Sigmoid colon (tissue), 7 donors: ENCODE measurements around the gene ST7L. TPM values are rescaled to one million over a fixed set of nuclear protein-coding genes. Genes with fewer than 3 reads are reported as not detected.

ENCODE experiments used
- DNase-seq: peaks from one replicate; pipeline ENCODE4 v3.0.0-alpha.2; 2019
- H3K27ac ChIP-seq, 4 donors: fragments of 200-600 bp; sonication (generic); one replicate each; pipeline ENCODE4 v1.5.1; 2016 to 2019; ENCODE audit warnings: mild to moderate bottlenecking in 1 of 4
- H3K27me3 ChIP-seq, 3 donors: fragments of 200-600 bp; sonication (generic); one replicate each; pipeline ENCODE4 v1.5.1; 2019; ENCODE audit warnings: mild to moderate bottlenecking in 1 of 3
- H3K36me3 ChIP-seq, 4 donors: fragments of 200-600 bp; sonication (generic); one replicate each; pipeline ENCODE4 v1.5.1; 2016 to 2019
- H3K4me1 ChIP-seq, 4 donors: fragments of 200-600 bp; sonication (generic); one replicate each; pipeline ENCODE4 v1.5.1; 2017 to 2019
- H3K4me3 ChIP-seq, 4 donors: fragments of 200-600 bp; sonication (generic); one replicate each; pipeline ENCODE4 v1.5.1; 2017 to 2019; ENCODE audit warnings: mild to moderate bottlenecking in 2 of 4, moderate library complexity in 1 of 4
- H3K9me3 ChIP-seq, 4 donors: fragments of 200-600 bp in 3 of 4; sonication (generic) in 3 of 4; one replicate each; pipeline versions ENCODE4 v1.5.1 to v1.6.1; 2013 to 2019
- EP300 ChIP-seq, 4 donors: sonication (generic); formaldehyde crosslinking; IDR thresholded peaks; one replicate each; pipeline ENCODE4 v1.6.1; 2017; ENCODE audit warnings: antibody characterized with exemption in 4 of 4
- POLR2A ChIP-seq, 2 donors: fragments of 450-650 bp; IDR thresholded peaks; one replicate each; pipeline ENCODE4 v1.6.1; 2016; ENCODE audit warnings: antibody characterized with exemption in 2 of 2, mild to moderate bottlenecking in 2 of 2, moderate library complexity in 2 of 2
- POLR2AphosphoS5 ChIP-seq, 4 donors: sonication (generic); formaldehyde crosslinking; IDR thresholded peaks; one replicate each; pipeline ENCODE4 v1.6.1; 2017; ENCODE audit warnings: antibody characterized with exemption in 4 of 4
- WGBS, 2 donors: extraction: QIAGEN DNeasy Blood & Tissue Kit; methylation state at CpG; one replicate each; pipeline ENCODE4 v1.1.7; 2013; 5-methylcytosine and 5-hydroxymethylcytosine counted together
- intact Hi-C: fragments of 100-400 bp; cut with DNase I; formaldehyde crosslinking; loops from one replicate; pipeline ENCODE4 v1.15.1; 2023
- polyA plus RNA-seq, 3 donors: library from polyadenylated mRNA; stranded (reverse); fragments of 200-250 nt; gene quantifications; one replicate each; pipeline ENCODE4 v1.2.3, GENCODE V29; 2013
- total RNA-seq, 4 donors: library from RNA; depleted of rRNA; stranded (reverse); fragments of >200 nt; gene quantifications; one replicate each; pipeline ENCODE4 v1.1.0, GENCODE V29; 2016
- TF ChIP-seq, protein P1 (sequence below), 4 experiments: fragments of 450-650 bp in 3 of 4; fragments of 200-600 bp in 1 of 4; IDR thresholded peaks; one replicate each; pipeline ENCODE4 v1.5.1; 2016 to 2019; ENCODE audit warnings: antibody characterized with exemption in 4 of 4, mild to moderate bottlenecking in 3 of 4, moderate library complexity in 2 of 4
- donor health status: healthy with polysubstance abuse.
- donor health status: Bipolar disorder and iron deficiency.
- donor health status: healthy.

ST7L gene
- total and polyA plus RNA-seq, 7 donors, result 1.8 to 68.0 (median 22.7) TPM

DNA sequence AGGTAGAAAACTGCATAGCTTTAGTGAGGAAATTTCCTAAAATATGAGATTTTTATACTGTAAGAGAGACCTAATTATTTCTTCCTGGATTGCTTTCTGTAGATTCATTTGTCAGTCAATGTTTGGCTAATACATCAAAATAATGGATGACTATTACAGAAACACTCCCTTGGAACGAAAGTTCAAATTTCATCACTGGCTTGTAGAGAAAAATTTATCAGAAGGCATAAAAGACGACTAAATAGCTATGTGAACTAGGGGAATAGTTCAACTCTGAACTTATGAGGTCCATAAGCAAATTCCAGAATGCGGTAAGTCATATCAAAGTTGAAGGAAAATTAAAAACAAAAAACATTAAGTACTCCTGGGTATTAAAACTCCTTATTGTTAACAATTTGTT lies 74.2 kb downstream of the ST7L start:
- Histone ChIP-seq H3K4me1 (peaks cover 0 to 10% (median 7%) of the 10 kb centered on the region in 4 donors), H3K9me3 (no peaks in the 10 kb centered on the region), H3K27ac (peak overlapping the region in 3 of 4 donors; percentile 55 to 73 (median 66)), H3K27me3 (no peaks in the 10 kb centered on the region), H3K36me3 (peaks cover 0 to 33% (median 2%) of the 10 kb centered on the region in 4 donors), H3K4me3 (no peak overlapping the region)
- no peak for TF ChIP-seq EP300 (IDR thresholded peaks at IDR 0.05)
- no peak for TF ChIP-seq POLR2A (IDR thresholded peaks at IDR 0.05)
- TF ChIP-seq, protein P1, sequence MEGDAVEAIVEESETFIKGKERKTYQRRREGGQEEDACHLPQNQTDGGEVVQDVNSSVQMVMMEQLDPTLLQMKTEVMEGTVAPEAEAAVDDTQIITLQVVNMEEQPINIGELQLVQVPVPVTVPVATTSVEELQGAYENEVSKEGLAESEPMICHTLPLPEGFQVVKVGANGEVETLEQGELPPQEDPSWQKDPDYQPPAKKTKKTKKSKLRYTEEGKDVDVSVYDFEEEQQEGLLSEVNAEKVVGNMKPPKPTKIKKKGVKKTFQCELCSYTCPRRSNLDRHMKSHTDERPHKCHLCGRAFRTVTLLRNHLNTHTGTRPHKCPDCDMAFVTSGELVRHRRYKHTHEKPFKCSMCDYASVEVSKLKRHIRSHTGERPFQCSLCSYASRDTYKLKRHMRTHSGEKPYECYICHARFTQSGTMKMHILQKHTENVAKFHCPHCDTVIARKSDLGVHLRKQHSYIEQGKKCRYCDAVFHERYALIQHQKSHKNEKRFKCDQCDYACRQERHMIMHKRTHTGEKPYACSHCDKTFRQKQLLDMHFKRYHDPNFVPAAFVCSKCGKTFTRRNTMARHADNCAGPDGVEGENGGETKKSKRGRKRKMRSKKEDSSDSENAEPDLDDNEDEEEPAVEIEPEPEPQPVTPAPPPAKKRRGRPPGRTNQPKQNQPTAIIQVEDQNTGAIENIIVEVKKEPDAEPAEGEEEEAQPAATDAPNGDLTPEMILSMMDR (IDR thresholded peaks at IDR 0.05), result no peak
- TF ChIP-seq POLR2AphosphoS5 (IDR thresholded peaks at IDR 0.05), result no peak
- WGBS, 2 donors, result 82 to 86% methylated on average over 3 of the region's 3 CpGs
- DNase-seq, result no peak
- intact Hi-C loops, result no loop called here

DNA sequence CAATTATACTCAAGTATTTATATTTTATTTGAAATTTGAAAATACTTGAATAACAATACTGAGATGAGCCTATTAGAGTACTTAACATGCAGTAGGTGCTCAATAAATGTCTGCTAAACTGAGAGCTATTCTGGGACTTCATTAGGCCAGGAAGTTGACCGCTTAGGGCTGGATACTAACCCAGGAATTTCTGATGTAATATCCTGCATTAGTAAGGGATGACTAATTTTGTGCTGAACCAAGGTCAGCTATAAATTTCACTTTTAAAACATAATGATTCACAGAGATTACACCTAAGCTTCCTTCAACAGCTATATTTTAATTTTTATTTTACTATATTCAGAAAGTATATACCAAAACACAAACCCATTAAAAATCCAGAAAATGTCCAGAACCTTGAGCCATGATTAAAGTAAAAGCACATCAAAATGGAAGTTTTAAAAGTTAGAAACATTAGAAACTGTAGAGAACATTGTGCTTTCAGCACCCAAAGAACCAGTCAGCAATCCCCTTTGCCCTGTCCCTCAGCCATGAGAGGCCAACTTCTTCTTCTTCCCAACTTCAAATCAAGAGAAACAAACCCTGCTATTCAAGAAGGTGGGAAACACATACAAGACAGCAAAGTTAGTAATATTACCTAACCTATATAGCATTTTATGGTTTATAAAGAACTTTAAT lies 74.8 kb downstream of the ST7L start:
- peak overlapping the region in 3 of 4 donors; percentile 55 to 73 (median 66) for H3K27ac ChIP-seq
- H3K9me3 ChIP-seq, result no peaks in the 10 kb centered on the region
- intact Hi-C loops, result no loop called here
- 53 to 66% methylated on average over 1 of the region's 1 CpG for WGBS, 2 donors
- no peaks in the 10 kb centered on the region for H3K27me3 ChIP-seq
- no peak overlapping the region for H3K4me3 ChIP-seq
- DNase-seq, result no peak
- peak in 1 of 4 donors; percentile 28 for TF ChIP-seq EP300 (IDR thresholded peaks at IDR 0.05)
- TF ChIP-seq, protein P1 (IDR thresholded peaks at IDR 0.05), result no peak
- no peak for TF ChIP-seq POLR2A (IDR thresholded peaks at IDR 0.05)
- TF ChIP-seq POLR2AphosphoS5 (IDR thresholded peaks at IDR 0.05), result peak in 1 of 4 donors; percentile 53
- peaks cover 0 to 10% (median 7%) of the 10 kb centered on the region in 4 donors for H3K4me1 ChIP-seq
- H3K36me3 ChIP-seq, result peaks cover 0 to 36% (median 2%) of the 10 kb centered on the region in 4 donors

DNA sequence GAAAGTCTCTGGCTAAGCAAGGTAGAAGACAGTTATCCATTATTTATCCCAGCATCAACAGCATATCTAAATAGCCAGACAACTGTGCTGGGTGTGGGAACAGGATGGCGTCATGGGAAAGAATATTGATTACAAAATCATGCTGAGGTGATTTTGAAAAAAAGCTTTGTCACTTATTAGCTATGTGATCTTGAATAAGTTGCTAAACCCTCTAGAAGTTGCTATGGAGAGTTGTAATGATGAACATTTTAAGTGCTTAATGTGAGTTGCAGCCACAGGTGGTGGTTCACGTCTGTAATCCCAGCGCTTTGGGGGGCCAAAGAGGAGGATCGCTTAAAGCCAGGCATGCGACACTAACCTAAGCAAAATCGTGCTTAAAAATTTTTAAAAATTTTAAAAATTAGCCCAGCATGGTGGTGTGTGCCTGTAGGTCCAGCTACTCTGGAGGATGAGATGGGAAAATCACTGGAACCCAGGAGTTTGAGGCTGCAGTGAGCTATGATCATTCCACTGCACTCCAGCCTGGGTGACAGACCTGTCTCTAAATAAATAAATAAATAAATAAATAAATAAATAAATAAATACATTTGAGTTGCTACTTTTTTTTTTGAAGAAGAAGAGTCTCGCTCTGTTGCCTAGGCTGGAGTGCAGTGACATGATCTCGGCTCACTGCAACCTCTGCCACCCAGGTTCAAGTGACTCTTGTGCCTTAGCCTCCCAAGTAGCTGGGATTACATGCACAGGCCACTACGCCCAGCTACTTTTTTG lies 76.6 kb downstream of the ST7L start:
- no peaks in the 10 kb centered on the region for H3K27me3 ChIP-seq
- 89 to 97% methylated on average over 9 of the region's 9 CpGs for WGBS, 2 donors
- DNase-seq, result no peak
- TF ChIP-seq EP300 (IDR thresholded peaks at IDR 0.05) (no peak), POLR2AphosphoS5 (IDR thresholded peaks at IDR 0.05) (no peak), POLR2A (IDR thresholded peaks at IDR 0.05) (no peak)
- TF ChIP-seq, protein P1 (IDR thresholded peaks at IDR 0.05), result no peak
- peaks cover 0 to 39% (median 5%) of the 10 kb centered on the region in 4 donors for H3K36me3 ChIP-seq
- no peak overlapping the region for H3K4me3 ChIP-seq
- no peak overlapping the region for H3K27ac ChIP-seq
- H3K9me3 ChIP-seq, result no peaks in the 10 kb centered on the region
- H3K4me1 ChIP-seq, result peaks cover 0 to 10% (median 7%) of the 10 kb centered on the region in 4 donors
- intact Hi-C loops, result no loop called here

DNA sequence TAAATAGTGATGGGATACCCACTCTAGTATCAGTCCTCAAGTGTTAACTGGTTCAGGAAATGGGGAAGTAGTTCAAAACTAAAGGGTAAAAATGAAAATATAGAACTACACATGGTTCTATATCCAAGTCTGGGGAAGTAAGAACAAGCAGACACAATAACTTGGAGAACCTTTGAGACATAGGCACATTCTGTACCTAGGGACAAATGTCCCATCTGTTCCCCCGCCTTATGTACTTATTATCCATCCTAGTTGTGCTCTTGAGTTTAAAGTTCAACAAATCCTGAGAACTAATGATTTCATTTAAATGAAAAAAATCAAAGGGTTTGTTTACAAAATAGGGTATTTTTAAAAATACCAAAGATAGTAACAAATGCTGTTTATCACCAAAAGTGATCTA lies 77.6 kb downstream of the ST7L start:
- peaks cover 0 to 39% (median 7%) of the 10 kb centered on the region in 4 donors for H3K36me3 ChIP-seq
- WGBS, 2 donors, result 71 to 92% methylated on average over 1 of the region's 1 CpG
- H3K27ac ChIP-seq, result no peak overlapping the region
- DNase-seq, result no peak
- no peaks in the 10 kb centered on the region for H3K9me3 ChIP-seq
- intact Hi-C loops, result no loop called here
- no peak for TF ChIP-seq POLR2AphosphoS5 (IDR thresholded peaks at IDR 0.05)
- TF ChIP-seq, protein P1 (IDR thresholded peaks at IDR 0.05), result no peak
- TF ChIP-seq POLR2A (IDR thresholded peaks at IDR 0.05), result no peak
- TF ChIP-seq EP300 (IDR thresholded peaks at IDR 0.05), result no peak
- no peaks in the 10 kb centered on the region for H3K27me3 ChIP-seq
- no peak overlapping the region for H3K4me3 ChIP-seq
- H3K4me1 ChIP-seq, result peaks cover 0 to 10% (median 7%) of the 10 kb centered on the region in 4 donors
